ENCODE measurements around the gene CTTNBP2. TPM values are rescaled to one million over a fixed set of nuclear protein-coding genes. Genes with fewer than 3 reads are reported as not detected.

Gene CTTNBP2
- total and polyA plus RNA-seq, 2 of the 4 experiments (the other 2 are of a cell fraction) = 6.6 to 11.3 TPM

DNA sequence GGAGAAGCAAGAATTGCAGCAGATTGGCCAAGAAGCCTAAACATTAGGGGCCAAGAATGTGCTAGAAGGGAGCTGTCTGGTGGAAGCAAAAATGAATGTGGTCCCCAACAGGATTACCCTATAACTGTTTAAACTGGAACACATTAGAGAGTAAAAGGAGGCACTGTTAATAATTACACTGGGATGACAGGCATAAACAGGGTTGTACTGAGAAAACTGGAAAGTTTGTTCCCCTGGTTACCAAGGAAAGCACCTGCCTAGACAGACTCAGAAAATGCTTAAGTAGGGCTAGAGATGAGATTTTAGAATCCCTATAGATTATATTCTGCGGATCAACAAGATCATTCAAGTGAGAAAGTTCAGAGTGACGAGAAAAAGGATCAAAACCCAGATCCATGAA is 100.8 kb downstream of the CTTNBP2 start:
- no peak overlapping the region for H2BK5ac ChIP-seq (ENCODE audit: low read depth, low read length, poor library complexity, severe bottlenecking)
- no peak overlapping the region for H2BK20ac ChIP-seq (ENCODE audit: low read depth, low read length)
- peaks cover 3% of the 10 kb centered on the region; the same call in 1 of the 2 replicates for H3K36me3 ChIP-seq (ENCODE audit: control insufficient read depth, insufficient read depth, low read length)
- dilution Hi-C loops (cut with HindIII; ENCODE audit: low sequenced_read_pairs, unreplicated experiment) (no loop called here), in situ Hi-C loops (cut with MboI; ENCODE audit: low sequenced_read_pairs) (loop anchor here (25.0 kb wide), 1 partner anchor 315 kb away; no protein-coding TSS in a partner anchor), intact Hi-C loops (cut with micrococcal nuclease) (no loop called here)
- no peaks in the 10 kb centered on the region for H3K4me1 ChIP-seq (ENCODE audit: control insufficient read depth, insufficient read depth, low read length)
- H3K9me1 ChIP-seq (ENCODE audit: insufficient read depth, low read length) = no peaks in the 10 kb centered on the region
- TF ChIP-seq, protein P1, sequence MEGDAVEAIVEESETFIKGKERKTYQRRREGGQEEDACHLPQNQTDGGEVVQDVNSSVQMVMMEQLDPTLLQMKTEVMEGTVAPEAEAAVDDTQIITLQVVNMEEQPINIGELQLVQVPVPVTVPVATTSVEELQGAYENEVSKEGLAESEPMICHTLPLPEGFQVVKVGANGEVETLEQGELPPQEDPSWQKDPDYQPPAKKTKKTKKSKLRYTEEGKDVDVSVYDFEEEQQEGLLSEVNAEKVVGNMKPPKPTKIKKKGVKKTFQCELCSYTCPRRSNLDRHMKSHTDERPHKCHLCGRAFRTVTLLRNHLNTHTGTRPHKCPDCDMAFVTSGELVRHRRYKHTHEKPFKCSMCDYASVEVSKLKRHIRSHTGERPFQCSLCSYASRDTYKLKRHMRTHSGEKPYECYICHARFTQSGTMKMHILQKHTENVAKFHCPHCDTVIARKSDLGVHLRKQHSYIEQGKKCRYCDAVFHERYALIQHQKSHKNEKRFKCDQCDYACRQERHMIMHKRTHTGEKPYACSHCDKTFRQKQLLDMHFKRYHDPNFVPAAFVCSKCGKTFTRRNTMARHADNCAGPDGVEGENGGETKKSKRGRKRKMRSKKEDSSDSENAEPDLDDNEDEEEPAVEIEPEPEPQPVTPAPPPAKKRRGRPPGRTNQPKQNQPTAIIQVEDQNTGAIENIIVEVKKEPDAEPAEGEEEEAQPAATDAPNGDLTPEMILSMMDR (conservative IDR thresholded peaks at IDR 0.05; ENCODE audit: low read depth, low read length) = no peak
- TF ChIP-seq FOS (IDR thresholded peaks at IDR 0.05; ENCODE audit: low read depth, low read length) (no peak), POLR2A (IDR thresholded peaks at IDR 0.05; ENCODE audit: low read depth, low read length) (no peak), MAZ (IDR thresholded peaks at IDR 0.05; ENCODE audit: borderline replicate concordance, low read depth, low read length) (no peak), MXI1 (IDR thresholded peaks at IDR 0.05; ENCODE audit: borderline replicate concordance, low read depth, low read length) (no peak), RAD21 (IDR thresholded peaks at IDR 0.05; ENCODE audit: low read length) (no peak), CHD1 (IDR thresholded peaks at IDR 0.05; ENCODE audit: low read depth, low read length) (no peak), NFE2L2 (IDR thresholded peaks at IDR 0.05; ENCODE audit: low read depth, low read length) (no peak), RCOR1 (IDR thresholded peaks at IDR 0.05; ENCODE audit: insufficient replicate concordance, low read length) (no peak), MAFK (IDR thresholded peaks at IDR 0.05; ENCODE audit: low read depth, low read length) (no peak), BHLHE40 (IDR thresholded peaks at IDR 0.05; ENCODE audit: low read depth, low read length) (no peak), SMC3 (IDR thresholded peaks at IDR 0.05; ENCODE audit: low read depth, low read length) (no peak), CEBPB (IDR thresholded peaks at IDR 0.05; ENCODE audit: low read depth, low read length) (no peak), RFX5 (IDR thresholded peaks at IDR 0.05; ENCODE audit: low read depth, low read length) (no peak)
- TF ChIP-seq, protein P2, sequence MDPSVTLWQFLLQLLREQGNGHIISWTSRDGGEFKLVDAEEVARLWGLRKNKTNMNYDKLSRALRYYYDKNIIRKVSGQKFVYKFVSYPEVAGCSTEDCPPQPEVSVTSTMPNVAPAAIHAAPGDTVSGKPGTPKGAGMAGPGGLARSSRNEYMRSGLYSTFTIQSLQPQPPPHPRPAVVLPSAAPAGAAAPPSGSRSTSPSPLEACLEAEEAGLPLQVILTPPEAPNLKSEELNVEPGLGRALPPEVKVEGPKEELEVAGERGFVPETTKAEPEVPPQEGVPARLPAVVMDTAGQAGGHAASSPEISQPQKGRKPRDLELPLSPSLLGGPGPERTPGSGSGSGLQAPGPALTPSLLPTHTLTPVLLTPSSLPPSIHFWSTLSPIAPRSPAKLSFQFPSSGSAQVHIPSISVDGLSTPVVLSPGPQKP (IDR thresholded peaks at IDR 0.05; ENCODE audit: borderline replicate concordance, low read depth, low read length) = no peak
- TF ChIP-seq, protein P3, sequence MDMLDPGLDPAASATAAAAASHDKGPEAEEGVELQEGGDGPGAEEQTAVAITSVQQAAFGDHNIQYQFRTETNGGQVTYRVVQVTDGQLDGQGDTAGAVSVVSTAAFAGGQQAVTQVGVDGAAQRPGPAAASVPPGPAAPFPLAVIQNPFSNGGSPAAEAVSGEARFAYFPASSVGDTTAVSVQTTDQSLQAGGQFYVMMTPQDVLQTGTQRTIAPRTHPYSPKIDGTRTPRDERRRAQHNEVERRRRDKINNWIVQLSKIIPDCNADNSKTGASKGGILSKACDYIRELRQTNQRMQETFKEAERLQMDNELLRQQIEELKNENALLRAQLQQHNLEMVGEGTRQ (IDR thresholded peaks at IDR 0.05; ENCODE audit: low read depth, low read length) = no peak
- ChIA-PET CTCF (no interaction called here), POLR2A (ENCODE audit: unreplicated experiment) (no interaction called here)
- no peak overlapping the region for H2AK5ac ChIP-seq (ENCODE audit: low read depth, low read length)
- no peak overlapping the region for H4K91ac ChIP-seq (ENCODE audit: insufficient read depth, low read depth, low read length)
- H3K27ac ChIP-seq (ENCODE audit: insufficient read depth, low read length) = no peak overlapping the region
- no peak overlapping the region for H4K8ac ChIP-seq (ENCODE audit: low read depth in 2 of 2, low read length in 2 of 2)
- no peak overlapping the region for H2BK120ac ChIP-seq (ENCODE audit: low read depth, low read length)
- H4K20me1 ChIP-seq (ENCODE audit: insufficient read depth, low read length) = no peaks in the 10 kb centered on the region
- H4K5ac ChIP-seq (ENCODE audit: low read depth, low read length) = no peak overlapping the region
- H3K79me1 ChIP-seq (ENCODE audit: low read depth in 1 of 2, low read length in 2 of 2) = no peaks in the 10 kb centered on the region
- no peak overlapping the region for H3K9ac ChIP-seq (ENCODE audit: low read depth, low read length)
- H3K4me3 ChIP-seq (ENCODE audit: insufficient read depth, low read depth, low read length) = no peak overlapping the region
- no peaks in the 10 kb centered on the region for H3K27me3 ChIP-seq (ENCODE audit: control insufficient read depth, insufficient read depth, low read length)
- no peak overlapping the region for H3K4ac ChIP-seq (ENCODE audit: low read depth, low read length)
- no peak overlapping the region for H2AK9ac ChIP-seq (replicated peaks; ENCODE audit: low read depth, low read length, poor library complexity)
- no peak overlapping the region for H3K14ac ChIP-seq (replicated peaks; ENCODE audit: low read depth, low read length)
- DNase-seq = no peak
- H2BK15ac ChIP-seq (ENCODE audit: low read depth, low read length) = no peak overlapping the region
- no peak overlapping the region for H3K4me2 ChIP-seq (ENCODE audit: low read depth, low read length)
- ATAC-seq (ENCODE audit: low read depth) = no peak
- H3K9me3 ChIP-seq (ENCODE audit: control insufficient read depth, insufficient read depth, low read length) = no peaks in the 10 kb centered on the region
- H2AFZ ChIP-seq (replicated peaks; ENCODE audit: low read length, poor library complexity) = no peak overlapping the region
- H3K23ac ChIP-seq (ENCODE audit: low read depth, low read length) = no peak overlapping the region
- BruUV-seq (replicated peaks) = no TSS peak
- no peak overlapping the region for H3K56ac ChIP-seq (ENCODE audit: extremely low read depth, insufficient read depth, low read length)
- H3K18ac ChIP-seq (ENCODE audit: low read depth, low read length) = no peak overlapping the region
- WGBS, 2 experiments (ENCODE audit: extremely low coverage in 2 of 2, insufficient read length in 1 of 2) = no CpG with 5 or more reads among the region's 2 CpGs
